ENCODE results near the gene POLR3GL. TPM values are rescaled to one million over a fixed set of nuclear protein-coding genes. Genes with fewer than 3 reads are reported as not detected.
"Not testable (repeated sequence)": the region's sequence is repeated elsewhere in the genome, so short reads cannot be mapped to it uniquely, and the experiment has no call there.

Gene POLR3GL
- polyA plus RNA-seq (ENCODE audit: low read depth in 6 of 6) = 100 to 1,000 TPM in 1 of 6 donors, 10 to 100 TPM in 5; 79.5 to 202 (median 91.7) TPM

- Mint-ChIP-seq H3K4me1 (peaks cover 51 to 64% (median 56%) of the 10 kb centered on the region in 3 donors), H3K27ac (peak within 1 kb of the TSS; percentile 87 to 99 (median 94)), H3K4me3 (peak within 1 kb of the TSS; percentile 92 to 99 (median 98)), H3K27me3 (no peaks in the 10 kb centered on the region), H3K9me3 (peaks cover 0 to 3% (median 0%) of the 10 kb centered on the region in 7 donors), H3K36me3 (peaks cover 0 to 6% of the 10 kb centered on the region in 2 donors)
- peak; percentile 89 to 91 for ATAC-seq (ENCODE audit: low read depth in 2 of 2)
- peak; percentile 91 for DNase-seq
Observed at GRCh38 chr1:145964328-145965118, at the start of gene POLR3GL, which contains the start of gene ANKRD34A. Gene POLR3GL (plus strand): TSS chr1:145964690. CDS start chr1:145974866, 10,176 bp downstream. Gene ANKRD34A (minus strand): TSS chr1:145964575. CDS start chr1:145961759, 2,816 bp downstream.

DNA sequence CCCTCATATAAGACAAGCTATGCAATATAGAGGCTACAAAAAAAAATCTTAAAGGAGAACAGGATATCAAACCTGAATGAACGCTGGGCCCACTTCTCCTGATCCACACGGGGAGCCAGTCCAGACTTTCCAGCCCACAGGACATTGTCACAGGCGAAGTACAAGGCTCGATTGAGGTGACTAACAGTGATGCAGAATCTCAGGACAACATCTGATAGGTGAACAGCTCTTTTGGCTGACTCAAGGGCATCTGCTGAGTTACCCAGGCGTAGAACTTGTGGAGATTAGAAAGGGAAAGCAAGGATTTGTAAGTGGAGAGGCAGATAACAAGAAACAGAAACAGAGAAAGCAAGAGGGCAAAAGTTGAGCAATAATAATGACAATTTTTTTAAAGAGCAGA lies 47.7 kb upstream of the POLR3GL start:
- H3K4me1 Mint-ChIP-seq = peaks cover 42 to 54% (median 44%) of the 10 kb centered on the region in 3 donors
- DNase-seq (no peak), ATAC-seq (ENCODE audit: low read depth in 2 of 2) (no peak)
- no peaks in the 10 kb centered on the region for H3K9me3 Mint-ChIP-seq
- H3K36me3 Mint-ChIP-seq = peaks cover 18 to 34% of the 10 kb centered on the region in 2 donors
- H3K27me3 Mint-ChIP-seq = no peaks in the 10 kb centered on the region
- peak overlapping the region; percentile 61 to 97 (median 90) for H3K4me3 Mint-ChIP-seq
- peak overlapping the region in 4 of 6 donors; percentile 30 to 94 (median 82) for H3K27ac Mint-ChIP-seq

DNA sequence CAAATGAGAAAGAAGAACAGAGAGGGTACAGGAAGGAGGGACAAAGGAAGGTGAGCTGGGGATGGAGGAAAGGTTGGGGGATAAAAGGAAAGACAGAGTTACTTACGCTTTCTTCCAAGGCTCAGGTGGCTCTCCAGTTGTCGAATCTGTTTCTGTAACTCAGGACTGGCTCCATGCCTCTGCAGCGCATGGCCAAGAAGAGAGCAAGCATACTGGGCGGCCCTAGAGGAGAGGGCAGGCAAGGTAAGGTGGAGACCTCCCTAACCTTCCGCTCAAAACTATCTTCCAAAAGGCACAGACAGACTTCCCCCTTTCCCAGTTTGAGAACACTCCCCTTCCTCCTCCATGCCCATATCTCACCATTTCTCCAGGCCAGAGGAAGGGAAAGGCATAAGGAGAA lies 46.9 kb upstream of the POLR3GL start:
- Mint-ChIP-seq H3K27ac (peak overlapping the region in 5 of 6 donors; percentile 92 to 96 (median 94)), H3K4me3 (peak overlapping the region; percentile 91 to 99 (median 96)), H3K27me3 (no peaks in the 10 kb centered on the region), H3K9me3 (no peaks in the 10 kb centered on the region), H3K4me1 (peaks cover 37 to 48% (median 42%) of the 10 kb centered on the region in 3 donors), H3K36me3 (peaks cover 13 to 31% of the 10 kb centered on the region in 2 donors)
- no peak for ATAC-seq (ENCODE audit: low read depth in 2 of 2)
- no peak for DNase-seq

GRCh38 chr1:145918144-145918991 lies 46.1 kb upstream of the POLR3GL start, which contains the start of gene PEX11B:
Gene PEX11B (minus strand): TSS chr1:145918717. CDS start chr1:145918688, 29 bp downstream.
- ATAC-seq (ENCODE audit: low read depth in 2 of 2) (peak; percentile 86 to 89), DNase-seq (peak; percentile 91)
- peaks cover 13 to 31% of the 10 kb centered on the region in 2 donors for H3K36me3 Mint-ChIP-seq
- H3K27ac Mint-ChIP-seq = peak within 1 kb of the TSS; percentile 88 to 96 (median 94)
- H3K4me1 Mint-ChIP-seq = peaks cover 42 to 48% (median 43%) of the 10 kb centered on the region in 3 donors
- H3K9me3 Mint-ChIP-seq = no peaks in the 10 kb centered on the region
- H3K27me3 Mint-ChIP-seq = no peaks in the 10 kb centered on the region
- H3K4me3 Mint-ChIP-seq = peak within 1 kb of the TSS; percentile 91 to 99 (median 96)

GRCh38 chr1:145918992-145919939 lies 45.2 kb upstream of the POLR3GL start:
- H3K27me3 Mint-ChIP-seq = no peaks in the 10 kb centered on the region
- H3K36me3 Mint-ChIP-seq = peaks cover 13 to 24% of the 10 kb centered on the region in 2 donors
- H3K27ac Mint-ChIP-seq = peak overlapping the region; percentile 78 to 96 (median 94)
- peaks cover 38 to 43% (median 40%) of the 10 kb centered on the region in 3 donors for H3K4me1 Mint-ChIP-seq
- ATAC-seq (ENCODE audit: low read depth in 2 of 2) = peak; percentile 1 to 3
- H3K9me3 Mint-ChIP-seq = no peaks in the 10 kb centered on the region
- H3K4me3 Mint-ChIP-seq = peak overlapping the region; percentile 91 to 99 (median 96)
- no peak for DNase-seq

- not testable (repeated sequence) for DNase-seq; H3K27me3 Mint-ChIP-seq; ATAC-seq (ENCODE audit: low read depth in 2 of 2); H3K9me3 Mint-ChIP-seq
- H3K36me3 Mint-ChIP-seq = peaks cover 10 to 16% of the 10 kb centered on the region in 2 donors
- peaks cover 31 to 41% (median 38%) of the 10 kb centered on the region in 3 donors for H3K4me1 Mint-ChIP-seq
- H3K27ac Mint-ChIP-seq = peak overlapping the region in 2 of 6 donors; percentile 34 to 79
- H3K4me3 Mint-ChIP-seq = peak overlapping the region in 7 of 8 donors; percentile 91 to 99 (median 96)
Observed at GRCh38 chr1:145920297-145920696, 44.2 kb upstream of the POLR3GL start.

DNA sequence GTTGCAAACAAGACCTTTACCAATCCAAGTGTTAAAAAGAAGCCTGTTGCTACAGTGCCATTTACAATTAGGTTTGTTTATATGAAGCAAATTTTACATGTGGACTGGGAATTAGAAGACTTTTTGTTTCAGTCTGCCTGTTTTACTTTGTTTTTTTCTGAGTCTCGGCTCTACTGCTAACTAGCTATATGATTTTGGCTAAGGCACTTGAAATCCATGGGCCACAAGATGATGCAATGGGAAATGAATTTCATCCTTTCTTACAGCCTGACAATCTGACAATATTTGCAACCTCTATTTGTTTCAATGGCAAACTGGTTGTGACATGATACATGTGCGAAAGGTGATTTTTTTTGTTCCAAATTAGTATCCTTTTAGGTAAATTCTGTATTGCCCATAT lies 42.2 kb upstream of the POLR3GL start:
- H3K4me3 Mint-ChIP-seq = no peak overlapping the region
- no peak for ATAC-seq (ENCODE audit: low read depth in 2 of 2)
- H3K4me1 Mint-ChIP-seq = peaks cover 25 to 28% (median 26%) of the 10 kb centered on the region in 3 donors
- H3K27me3 Mint-ChIP-seq = no peaks in the 10 kb centered on the region
- H3K9me3 Mint-ChIP-seq = no peaks in the 10 kb centered on the region
- H3K27ac Mint-ChIP-seq = no peak overlapping the region
- H3K36me3 Mint-ChIP-seq = peaks cover 0 to 6% of the 10 kb centered on the region in 2 donors
- no peak for DNase-seq

DNA sequence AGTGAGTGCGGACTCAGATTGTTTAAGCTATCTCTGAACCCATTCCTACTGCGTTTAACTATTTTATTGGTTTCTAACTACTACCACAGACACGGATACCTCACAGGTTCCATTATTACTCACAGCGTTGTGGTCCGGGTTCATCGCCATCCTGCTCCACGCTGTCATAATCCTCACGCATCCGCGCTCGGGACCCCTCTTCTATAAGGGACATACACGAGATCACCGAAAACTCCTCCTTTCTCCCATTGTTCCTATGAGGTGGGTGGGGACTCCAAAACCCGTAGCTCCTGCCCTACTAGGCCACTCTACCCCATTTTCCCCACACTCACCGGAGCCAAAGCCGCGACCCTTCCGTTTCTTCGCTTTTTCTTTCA lies 37.8 kb upstream of the POLR3GL start:
- H3K4me3 Mint-ChIP-seq = no peak overlapping the region
- peaks cover 13 to 26% (median 20%) of the 10 kb centered on the region in 3 donors for H3K4me1 Mint-ChIP-seq
- no peak overlapping the region for H3K27ac Mint-ChIP-seq
- H3K9me3 Mint-ChIP-seq = no peaks in the 10 kb centered on the region
- peak in 1 of 2 donors; percentile 0 for ATAC-seq (ENCODE audit: low read depth in 2 of 2)
- no peak for DNase-seq
- no peaks in the 10 kb centered on the region for H3K27me3 Mint-ChIP-seq
- peaks cover 0 to 6% of the 10 kb centered on the region in 2 donors for H3K36me3 Mint-ChIP-seq

DNA sequence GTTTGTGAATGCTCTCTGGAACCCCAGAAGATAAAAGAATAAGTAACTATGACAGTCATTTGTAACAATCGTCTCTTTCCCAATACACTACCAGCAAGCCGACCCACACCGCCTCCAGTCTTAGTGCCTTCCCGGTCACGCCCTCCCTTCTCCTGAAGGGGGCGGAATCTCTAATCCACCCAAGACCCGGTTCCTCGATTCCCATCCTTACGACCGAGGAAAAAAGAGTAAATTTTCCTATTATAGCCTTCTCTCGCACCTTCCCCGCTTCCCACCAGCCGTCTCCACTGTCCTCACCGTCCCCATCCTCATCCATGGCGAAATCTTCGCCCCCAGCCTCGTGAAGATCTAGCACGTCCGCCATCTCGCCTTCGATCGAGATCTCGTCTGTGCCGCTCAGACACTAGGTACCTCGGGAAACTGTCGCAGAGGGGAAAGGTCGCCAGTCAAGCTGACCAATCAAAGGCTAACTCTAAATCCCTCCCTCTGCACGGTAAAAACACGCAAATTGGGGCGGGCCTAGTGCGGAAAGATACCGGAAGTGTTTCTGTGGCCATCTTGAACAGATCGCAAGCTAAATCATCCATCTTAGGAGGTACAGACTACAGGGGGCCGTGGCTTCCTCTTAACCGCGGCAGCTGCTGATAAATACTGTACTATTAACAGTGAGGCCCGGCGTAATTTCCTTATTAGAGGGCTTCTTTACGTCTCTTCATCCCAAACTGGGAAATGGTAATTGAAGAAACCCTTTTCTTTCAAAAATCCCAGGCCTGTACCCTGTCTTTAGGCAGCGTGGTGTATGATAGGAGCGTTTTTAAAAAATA lies 37.2 kb upstream of the POLR3GL start, which contains the start of gene RBM8A:
Gene RBM8A, minus strand, starts transcription at position 422 of the 824 bp plus-strand sequence. Its CDS starts 58 bp downstream, at position 364.
- Mint-ChIP-seq H3K4me3 (peak within 1 kb of the TSS in 2 of 8 donors; percentile 78 to 81), H3K36me3 (peaks cover 0 to 6% of the 10 kb centered on the region in 2 donors), H3K9me3 (no peaks in the 10 kb centered on the region), H3K27ac (peak within 1 kb of the TSS in 3 of 6 donors; percentile 47 to 94 (median 54)), H3K27me3 (no peaks in the 10 kb centered on the region), H3K4me1 (peaks cover 14 to 32% (median 26%) of the 10 kb centered on the region in 3 donors)
- peak; percentile 96 for DNase-seq
- ATAC-seq (ENCODE audit: low read depth in 2 of 2) = peak; percentile 95 to 96

DNA sequence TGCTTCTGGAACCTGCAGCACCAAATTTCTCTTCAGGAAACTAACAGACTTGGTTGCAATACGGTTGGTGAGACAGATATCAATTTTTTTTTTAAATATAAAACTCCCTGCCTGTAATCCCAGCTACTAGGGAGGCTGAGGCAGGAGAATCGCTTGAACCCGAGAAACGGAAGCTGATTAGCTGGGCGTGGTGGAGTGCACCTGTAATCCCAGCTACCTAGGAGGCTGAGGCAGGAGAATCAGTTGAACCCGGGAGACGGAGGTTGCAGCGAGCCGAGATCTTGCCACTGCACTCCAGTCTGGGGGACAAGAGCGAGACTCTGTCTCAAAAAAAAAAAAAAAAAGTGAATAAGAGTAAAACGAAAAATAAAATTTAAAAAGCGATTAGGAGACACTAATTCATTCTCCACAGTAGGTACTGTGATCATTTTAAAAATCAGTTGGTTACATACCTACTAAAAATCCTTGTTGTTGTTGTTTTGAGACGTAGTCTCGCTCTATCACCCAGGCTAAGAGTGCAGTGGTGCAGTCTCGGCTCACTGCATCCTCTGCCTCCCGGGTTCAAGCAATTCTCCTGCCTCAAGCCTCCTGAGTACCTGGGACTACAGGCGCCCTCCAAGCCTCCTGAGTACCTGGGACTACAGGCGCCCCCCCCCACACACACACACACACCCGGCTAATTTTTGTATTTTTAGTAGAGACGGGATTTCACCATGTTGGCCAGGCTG lies 36.4 kb upstream of the POLR3GL start:
- DNase-seq = no peak
- Mint-ChIP-seq H3K27ac (peak overlapping the region in 4 of 6 donors; percentile 54 to 94 (median 91)), H3K4me3 (peak overlapping the region in 4 of 8 donors; percentile 78 to 89 (median 83)), H3K36me3 (peaks cover 0 to 6% of the 10 kb centered on the region in 2 donors), H3K4me1 (peaks cover 20 to 35% (median 35%) of the 10 kb centered on the region in 3 donors), H3K27me3 (no peaks in the 10 kb centered on the region), H3K9me3 (no peaks in the 10 kb centered on the region)
- ATAC-seq (ENCODE audit: low read depth in 2 of 2) = no peak

GRCh38 chr1:145932522-145933009 lies 31.9 kb upstream of the POLR3GL start:
- ATAC-seq (ENCODE audit: low read depth in 2 of 2) = peak; percentile 61 to 71
- peak overlapping the region; percentile 81 to 95 (median 93) for H3K27ac Mint-ChIP-seq
- H3K36me3 Mint-ChIP-seq, H3K9me3 Mint-ChIP-seq, H3K27me3 Mint-ChIP-seq: not testable (repeated sequence)
- peaks cover 25 to 42% (median 37%) of the 10 kb centered on the region in 3 donors for H3K4me1 Mint-ChIP-seq
- peak; percentile 77 for DNase-seq
- H3K4me3 Mint-ChIP-seq = peak overlapping the region; percentile 31 to 79 (median 58)
